Thyroid gland (tissue), 4 donors: ENCODE measurements around the gene PDE4A. TPM values are rescaled to one million over a fixed set of nuclear protein-coding genes. Genes with fewer than 3 reads are reported as not detected.

Experiments
- DNase-seq, 2 donors: peaks; one replicate each; pipeline ENCODE4 v3.0.0-alpha.2; 2019
- H3K27ac ChIP-seq, 3 donors: fragments of 200-600 bp; sonication (generic); 1 replicate in 2 of 3; 2 replicates in 1 of 3; pipeline ENCODE4 v1.5.1; 2016 to 2019; ENCODE audit warnings: mild to moderate bottlenecking in 1 of 3, moderate library complexity in 1 of 3
- H3K27me3 ChIP-seq: fragments of 200-600 bp; sonication (generic); one replicate; pipeline ENCODE4 v1.5.1; 2019
- H3K36me3 ChIP-seq, 2 donors: fragments of 200-600 bp; sonication (generic); one replicate each; pipeline ENCODE4 v1.5.1; 2016 to 2019
- H3K4me1 ChIP-seq, 2 donors: fragments of 200-600 bp; sonication (generic); one replicate each; pipeline ENCODE4 v1.5.1; 2017 to 2019
- H3K4me3 ChIP-seq, 3 donors: fragments of 200-600 bp; sonication (generic); replicated peaks in 1 of 3; 1 replicate in 2 of 3; 2 replicates in 1 of 3; pipeline ENCODE4 v1.5.1; 2016; ENCODE audit warnings: mild to moderate bottlenecking in 1 of 3
- H3K9me3 ChIP-seq: fragments of 200-600 bp; sonication (generic); one replicate; pipeline ENCODE4 v1.5.1; 2017
- CTCF ChIP-seq, 6 experiments: fragments of 200-600 bp in 3 of 6; fragments of 450-650 bp in 3 of 6; sonication (generic) in 3 of 6; IDR thresholded peaks; one replicate each; pipeline ENCODE4 v1.5.1; 2016 to 2019; ENCODE audit warnings: antibody characterized with exemption in 6 of 6, mild to moderate bottlenecking in 2 of 6, inconsistent platforms in 1 of 6, moderate library complexity in 1 of 6
- POLR2A ChIP-seq, 2 donors: fragments of 450-650 bp; IDR thresholded peaks; one replicate each; pipeline ENCODE4 v1.6.1; 2017; ENCODE audit warnings: antibody characterized with exemption in 2 of 2, mild to moderate bottlenecking in 2 of 2, moderate library complexity in 1 of 2
- WGBS, 2 donors: methylation state at CpG; one replicate each; pipeline ENCODE4 v1.1.5; 2017; 5-methylcytosine and 5-hydroxymethylcytosine counted together
- intact Hi-C: fragments of 100-400 bp; cut with DNase I; formaldehyde crosslinking; loops from one replicate; pipeline ENCODE4 v1.15.1; 2023
- total RNA-seq, 4 donors: library from RNA; depleted of rRNA; stranded (reverse); fragments of >200 nt; gene quantifications; one replicate each; pipeline ENCODE4 v1.2.3, GENCODE V29; 2016

The PDE4A gene
- total RNA-seq, 4 donors from 2014 or later, result 16.1 to 21.0 (median 18.4) TPM

GRCh38 chr19:10416380-10417257, 3.7 kb upstream of the PDE4A start:
- no peaks in the 10 kb centered on the region for H3K9me3 ChIP-seq
- peak; percentile 57 to 60 for DNase-seq
- WGBS, 2 donors, result 7% methylated on average over 12 to 46 of the region's 67 CpGs
- TF ChIP-seq POLR2A (IDR thresholded peaks at IDR 0.05), result no peak
- peak; percentile 53 to 77 (median 56) for TF ChIP-seq CTCF (IDR thresholded peaks at IDR 0.05)
- H3K27ac ChIP-seq, result no peak overlapping the region
- H3K4me1 ChIP-seq, result peaks cover 20 to 48% of the 10 kb centered on the region in 2 donors
- H3K36me3 ChIP-seq, result no peaks in the 10 kb centered on the region
- intact Hi-C loops, result no loop called here
- peak overlapping the region in 1 of 3 donors; percentile 23 for H3K4me3 ChIP-seq
- peaks cover 34% of the 10 kb centered on the region for H3K27me3 ChIP-seq

GRCh38 chr19:10417541-10418234, 2.6 kb upstream of the PDE4A start:
- 8 to 10% methylated on average over 18 to 29 of the region's 30 CpGs for WGBS, 2 donors
- Histone ChIP-seq H3K36me3 (no peaks in the 10 kb centered on the region), H3K27me3 (peaks cover 41% of the 10 kb centered on the region), H3K4me3 (no peak overlapping the region), H3K4me1 (peaks cover 20 to 48% of the 10 kb centered on the region in 2 donors), H3K27ac (no peak overlapping the region), H3K9me3 (no peaks in the 10 kb centered on the region)
- TF ChIP-seq CTCF (IDR thresholded peaks at IDR 0.05) (no peak), POLR2A (IDR thresholded peaks at IDR 0.05) (no peak)
- no peak for DNase-seq
- intact Hi-C loops, result no loop called here

GRCh38 chr19:10418235-10418484, 2.2 kb upstream of the PDE4A start:
- peaks cover 43% of the 10 kb centered on the region for H3K27me3 ChIP-seq

GRCh38 chr19:10418485-10419199, 1.7 kb upstream of the PDE4A start:
- intact Hi-C loops, result no loop called here
- no peak overlapping the region for H3K4me3 ChIP-seq
- H3K27me3 ChIP-seq, result peaks cover 43% of the 10 kb centered on the region
- peaks cover 20 to 48% of the 10 kb centered on the region in 2 donors for H3K4me1 ChIP-seq
- H3K36me3 ChIP-seq, result no peaks in the 10 kb centered on the region
- no peak for DNase-seq
- 1 to 2% methylated on average over 28 to 32 of the region's 32 CpGs for WGBS, 2 donors
- H3K9me3 ChIP-seq, result no peaks in the 10 kb centered on the region
- H3K27ac ChIP-seq, result no peak overlapping the region
- TF ChIP-seq POLR2A (IDR thresholded peaks at IDR 0.05) (no peak), CTCF (IDR thresholded peaks at IDR 0.05) (no peak)

More at GRCh38 chr19:10418235-10418484, 2.2 kb upstream of the PDE4A start:
- Histone ChIP-seq H3K27ac (no peak overlapping the region), H3K36me3 (no peaks in the 10 kb centered on the region), H3K9me3 (no peaks in the 10 kb centered on the region), H3K4me1 (peaks cover 20 to 48% of the 10 kb centered on the region in 2 donors), H3K4me3 (no peak overlapping the region)
- DNase-seq, result no peak
- 3 to 6% methylated on average over 3 of the region's 3 CpGs for WGBS, 2 donors
- intact Hi-C loops, result no loop called here
- TF ChIP-seq CTCF (IDR thresholded peaks at IDR 0.05) (no peak), POLR2A (IDR thresholded peaks at IDR 0.05) (no peak)
